PFSK-1 (cell line): ENCODE data around the gene DLEU7.

Source experiments
- FOXP2 ChIP-seq: optimal IDR thresholded peaks from 2 replicates; pipeline ENCODE3; 2011; ENCODE audit warnings: borderline replicate concordance, control low read depth, inconsistent platforms; ENCODE audit not compliant: insufficient read depth; ENCODE audit errors: extremely low read length, extremely low read depth
- POLR2AphosphoS5 ChIP-seq: IDR thresholded peaks from 2 replicates; pipeline ENCODE4 v1.6.1; 2012; ENCODE audit warnings: low read depth, mild to moderate bottlenecking, control low read depth, low read length, moderate library complexity
- REST ChIP-seq, 2 experiments: IDR thresholded peaks; 2 replicates each; pipeline versions ENCODE4 v1.6.1 to v1.8.0; 2011 to 2012; ENCODE audit warnings: low read depth in 2 of 2, low read length in 2 of 2, control low read depth in 1 of 2, inconsistent platforms in 1 of 2, mild to moderate bottlenecking in 1 of 2, moderate library complexity in 1 of 2; ENCODE audit not compliant: insufficient read depth in 1 of 2
- SIN3A ChIP-seq: IDR thresholded peaks from 2 replicates; pipeline ENCODE4 v1.6.1; 2012; ENCODE audit warnings: mild to moderate bottlenecking, low read length, moderate library complexity, borderline replicate concordance; ENCODE audit not compliant: insufficient read depth
- TAF1 ChIP-seq: IDR thresholded peaks from 2 replicates; pipeline ENCODE4 v1.6.1; 2012; ENCODE audit warnings: low read length, control low read depth, borderline replicate concordance; ENCODE audit not compliant: insufficient read depth

DLEU7 gene

GRCh38 chr13:50838701-50839100 is 4.8 kb downstream of the DLEU7 start:
- no peak for TF ChIP-seq REST (IDR thresholded peaks at IDR 0.05; ENCODE audit: insufficient read depth in 1 of 2, low read depth in 2 of 2, low read length in 2 of 2)
- TF ChIP-seq SIN3A: no peak
- no peak for TF ChIP-seq TAF1
- no peak for TF ChIP-seq FOXP2
- TF ChIP-seq POLR2AphosphoS5: no peak

GRCh38 chr13:50838031-50838430 is 5.5 kb downstream of the DLEU7 start:
- TF ChIP-seq SIN3A: no peak
- TF ChIP-seq POLR2AphosphoS5: no peak
- no peak for TF ChIP-seq TAF1
- TF ChIP-seq FOXP2: no peak
- TF ChIP-seq REST (IDR thresholded peaks at IDR 0.05; ENCODE audit: insufficient read depth in 1 of 2, low read depth in 2 of 2, low read length in 2 of 2): no peak

GRCh38 chr13:50831512-50831911 is 12.0 kb downstream of the DLEU7 start:
- TF ChIP-seq POLR2AphosphoS5 (no peak), FOXP2 (no peak), REST (IDR thresholded peaks at IDR 0.05; ENCODE audit: insufficient read depth in 1 of 2, low read depth in 2 of 2, low read length in 2 of 2) (no peak), SIN3A (no peak), TAF1 (no peak)

GRCh38 chr13:50829896-50830295 is 13.6 kb downstream of the DLEU7 start:
- TF ChIP-seq REST (IDR thresholded peaks at IDR 0.05; ENCODE audit: insufficient read depth in 1 of 2, low read depth in 2 of 2, low read length in 2 of 2): no peak
- TF ChIP-seq FOXP2: no peak
- no peak for TF ChIP-seq TAF1
- TF ChIP-seq SIN3A: no peak
- no peak for TF ChIP-seq POLR2AphosphoS5

- TF ChIP-seq REST (IDR thresholded peaks at IDR 0.05; ENCODE audit: insufficient read depth in 1 of 2, low read depth in 2 of 2, low read length in 2 of 2): no peak
- no peak for TF ChIP-seq SIN3A
- TF ChIP-seq TAF1: no peak
- TF ChIP-seq FOXP2: no peak
- no peak for TF ChIP-seq POLR2AphosphoS5
These were observed 14.3 kb downstream of the DLEU7 start for GRCh38 chr13:50829226-50829625.
